GM19240 (cell line): ENCODE measurements around the gene AFF1.

ENCODE experiments used
- DNase-seq: peaks from one replicate; pipeline ENCODE4 v3.0.0; 2011; ENCODE audit warnings: low spot score; ENCODE audit not compliant: insufficient read length

The AFF1 gene

DNA sequence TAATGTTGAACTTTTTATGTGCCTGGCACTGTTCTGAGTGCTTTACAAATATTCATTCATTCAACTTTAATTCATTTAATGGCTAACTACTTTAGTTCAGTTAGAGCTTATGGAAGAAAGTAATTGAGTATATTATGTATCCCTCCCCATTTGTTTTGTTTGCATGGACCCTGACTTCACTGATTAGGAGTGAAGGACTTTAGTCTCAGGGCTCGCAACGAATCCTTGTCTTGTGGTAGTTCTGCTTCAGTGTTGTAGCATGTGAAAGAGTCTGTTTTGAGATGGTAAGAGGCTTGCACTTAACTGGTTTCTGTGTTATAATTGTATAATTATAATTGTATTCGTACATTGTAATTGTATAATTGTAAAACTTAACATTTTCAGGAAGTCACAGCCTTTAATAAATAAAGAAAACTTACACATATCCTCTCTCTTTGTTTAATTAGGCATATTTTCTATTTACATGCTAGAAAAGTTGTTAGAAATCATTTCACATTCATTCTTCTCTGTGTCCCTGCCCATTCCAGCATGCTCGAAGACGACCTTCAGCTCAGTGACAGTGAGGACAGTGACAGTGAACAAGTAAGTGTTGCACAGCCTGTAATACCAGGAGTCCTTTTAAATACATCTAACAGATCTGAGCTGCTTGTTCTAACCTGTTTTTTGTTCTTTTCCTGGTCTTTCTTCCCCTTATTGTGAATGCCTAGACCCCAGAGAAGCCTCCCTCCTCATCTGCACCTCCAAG lies 170.5 kb downstream of the AFF1 start:
- DNase-seq, result no peak

DNA sequence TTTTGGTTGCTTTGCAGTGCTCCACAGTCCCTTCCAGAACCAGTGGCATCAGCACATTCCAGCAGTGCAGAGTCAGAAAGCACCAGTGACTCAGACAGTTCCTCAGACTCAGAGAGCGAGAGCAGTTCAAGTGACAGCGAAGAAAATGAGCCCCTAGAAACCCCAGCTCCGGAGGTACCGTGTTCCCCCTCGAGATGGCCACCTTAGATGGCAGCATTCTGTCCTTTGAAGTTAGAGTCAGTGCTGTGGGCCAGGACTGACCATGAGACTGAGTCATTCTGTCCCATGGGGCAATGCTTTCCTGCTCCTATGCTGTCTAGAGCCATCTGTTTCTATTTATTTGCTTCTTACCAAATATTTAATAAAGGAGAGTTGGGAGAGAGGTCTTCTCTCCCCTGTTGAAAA lies 173.3 kb downstream of the AFF1 start:
- DNase-seq, result no peak

DNA sequence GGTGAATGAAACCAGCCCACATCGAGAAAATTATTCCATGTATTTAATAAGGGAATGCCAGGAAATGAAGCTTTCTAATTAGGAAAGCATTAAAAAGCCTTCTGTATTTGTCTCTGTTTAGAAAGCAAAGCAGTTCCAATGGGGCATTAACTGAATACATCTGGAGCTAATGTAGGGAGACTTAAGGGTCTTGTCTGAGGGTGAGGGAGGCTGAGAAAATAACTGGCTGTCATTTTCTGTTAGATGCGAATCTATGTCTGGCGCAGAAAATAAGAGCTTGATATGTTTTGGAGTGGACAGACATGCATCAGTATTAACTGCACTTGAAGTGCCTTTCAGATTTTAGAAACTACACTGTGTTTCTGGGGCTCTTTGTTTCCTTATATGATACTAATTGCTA lies 174.3 kb downstream of the AFF1 start:
- no peak for DNase-seq

DNA sequence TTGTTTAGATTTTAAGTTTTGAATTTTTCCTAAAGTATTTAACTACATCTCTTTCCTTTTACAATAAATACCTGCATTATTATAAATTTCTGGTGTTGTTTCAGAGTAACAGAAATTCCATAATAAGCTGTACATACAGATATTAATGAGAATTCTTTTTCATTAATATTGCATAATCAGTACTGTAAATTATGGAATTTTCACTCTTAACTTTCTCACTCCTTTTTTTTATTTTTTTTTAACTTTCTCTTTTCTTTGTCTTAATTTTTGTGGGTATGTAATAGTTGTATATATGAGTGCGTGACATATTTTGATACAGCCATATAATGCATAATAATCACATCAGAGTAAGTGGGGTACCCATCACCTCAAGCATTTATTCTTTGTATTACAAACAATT lies 175.1 kb downstream of the AFF1 start:
- no peak for DNase-seq

DNA sequence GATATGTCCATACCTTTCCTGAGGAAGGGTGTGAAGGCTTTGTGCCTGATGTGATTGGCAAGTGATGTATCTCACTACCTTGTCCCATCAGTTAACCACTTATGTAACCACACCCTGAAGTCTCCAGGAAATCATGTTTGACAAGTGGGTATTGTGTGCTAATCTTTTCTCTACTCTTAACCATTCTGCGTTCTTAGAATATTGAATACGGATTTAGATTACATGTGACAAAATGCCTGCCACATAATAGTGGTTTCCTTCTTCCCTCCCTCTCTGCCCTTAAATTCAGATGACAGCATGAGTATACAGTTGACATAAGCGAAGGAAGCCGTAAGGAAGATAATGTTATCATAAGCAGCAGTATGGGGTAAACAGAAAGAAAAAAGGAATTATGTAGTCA lies 177.3 kb downstream of the AFF1 start:
- DNase-seq, result no peak

- DNase-seq, result no peak
Measured at GRCh38 chr4:87114245-87115062, 179.6 kb downstream of the AFF1 start.

- no peak for DNase-seq
Measured at GRCh38 chr4:87116231-87116630, 181.4 kb downstream of the AFF1 start.

- no peak for DNase-seq
Measured at GRCh38 chr4:87117051-87117731, 182.4 kb downstream of the AFF1 start.

DNA sequence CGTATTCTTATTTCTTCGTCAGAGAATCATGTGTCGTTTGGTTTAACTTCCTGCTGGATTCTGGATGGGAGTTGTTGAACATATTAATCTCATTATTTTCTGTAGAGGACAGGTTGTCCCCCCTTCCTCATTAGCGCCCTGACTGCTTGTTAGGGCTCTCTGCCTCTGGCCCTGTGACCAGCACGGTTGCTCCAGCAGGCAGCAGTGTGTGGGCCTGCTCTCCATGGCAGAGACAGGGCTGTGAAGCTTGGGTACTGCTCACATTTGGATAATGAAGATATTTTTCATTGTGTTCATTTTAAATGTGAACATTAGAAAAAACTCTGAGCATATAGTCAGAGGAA lies 182.9 kb downstream of the AFF1 start:
- no peak for DNase-seq

- DNase-seq, result no peak
Measured at GRCh38 chr4:87118421-87118820, 183.6 kb downstream of the AFF1 start.

- no peak for DNase-seq
Measured at GRCh38 chr4:87118826-87119225, 184.0 kb downstream of the AFF1 start.

DNA sequence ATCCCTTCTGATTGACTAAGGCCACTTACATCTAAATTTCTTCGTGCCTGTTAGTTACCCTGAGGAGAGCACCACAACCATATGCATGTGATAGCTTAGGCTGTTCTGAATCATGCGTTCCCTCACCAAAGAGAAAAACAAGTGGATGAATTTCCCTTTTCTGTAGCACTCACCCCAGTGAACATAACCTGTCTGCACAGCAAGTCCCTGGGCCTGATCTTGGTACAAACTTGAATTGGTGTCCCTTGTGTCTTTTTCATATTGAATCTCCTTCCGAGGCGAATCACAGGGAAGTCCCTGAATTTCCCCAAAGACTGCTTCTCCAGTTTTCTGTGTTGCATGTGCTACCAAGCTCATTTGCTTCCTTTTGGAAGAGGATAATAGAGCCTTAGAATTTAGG lies 185.2 kb downstream of the AFF1 start:
- no peak for DNase-seq

DNA sequence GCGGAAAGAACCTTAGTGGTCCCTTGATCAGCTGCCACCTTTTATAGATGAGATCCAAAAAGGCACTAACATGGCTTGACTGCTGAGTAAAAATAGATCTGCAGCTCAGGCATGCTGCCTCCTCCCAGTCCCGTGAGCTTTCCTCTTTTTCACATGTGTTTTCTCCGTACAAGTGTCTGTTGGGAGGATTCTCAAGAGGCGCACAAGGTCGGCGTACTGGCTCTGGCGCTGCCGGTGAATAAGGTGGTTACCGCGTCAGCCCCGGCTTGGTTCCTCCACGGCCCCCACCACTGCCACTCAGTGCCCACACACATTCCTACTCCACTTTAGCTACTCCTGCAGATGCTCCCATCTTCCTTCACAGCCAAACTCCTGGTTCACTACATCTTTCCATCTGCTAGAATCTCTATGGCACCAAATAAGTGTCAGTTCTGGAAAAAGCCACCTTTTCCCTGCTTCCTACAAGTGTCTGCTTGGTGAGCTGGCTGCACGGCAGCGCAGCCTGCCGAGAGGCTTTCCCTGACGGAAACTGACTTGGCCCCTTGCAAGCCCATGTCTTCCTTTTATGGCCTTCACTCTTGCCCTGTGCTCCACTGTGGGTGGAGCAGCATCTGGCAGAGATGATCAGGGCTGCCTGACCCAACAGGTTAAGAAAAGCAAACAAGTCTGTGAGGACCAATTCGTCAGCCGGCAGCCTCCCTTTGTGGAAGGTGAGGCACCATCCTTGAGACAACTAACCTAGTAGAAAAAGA lies 185.8 kb downstream of the AFF1 start:
- DNase-seq, result no peak

DNA sequence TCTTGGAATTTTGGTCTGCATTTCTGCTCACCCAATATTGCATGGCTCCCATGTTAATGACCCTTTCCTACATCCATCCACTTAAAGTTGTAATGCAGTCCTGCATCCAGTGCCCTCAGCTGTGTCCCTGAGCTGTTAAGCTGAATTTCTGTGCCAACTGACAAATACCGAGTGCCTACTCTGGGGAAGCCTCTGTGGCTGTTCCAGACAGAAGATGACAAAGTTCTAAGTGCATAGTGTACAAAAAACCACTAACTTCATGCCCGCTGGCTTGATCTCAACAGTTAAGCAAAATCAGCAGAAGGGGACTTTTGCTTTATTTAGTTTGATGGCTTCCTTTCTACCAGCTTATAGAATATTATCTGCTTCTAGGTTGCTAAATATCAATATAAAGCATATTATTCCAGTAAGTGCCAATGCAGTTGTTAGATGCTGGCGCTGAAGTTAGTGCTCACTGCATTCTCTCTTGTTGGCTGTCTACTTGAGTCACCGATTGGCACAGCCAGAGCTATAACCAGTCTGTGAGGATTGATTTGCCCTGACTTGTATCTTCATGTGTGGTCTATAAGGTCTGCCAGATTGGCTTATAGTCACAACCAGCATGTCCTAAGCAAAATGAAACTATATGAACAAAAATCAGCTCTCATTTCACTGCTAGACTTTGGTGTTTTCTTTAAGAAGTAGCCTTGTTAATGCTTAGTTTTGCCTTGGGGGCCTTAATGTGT lies 186.7 kb downstream of the AFF1 start:
- DNase-seq, result no peak

GRCh38 chr4:87122252-87122651 lies 187.4 kb downstream of the AFF1 start:
- no peak for DNase-seq

GRCh38 chr4:87126056-87126455 lies 191.2 kb downstream of the AFF1 start:
- no peak for DNase-seq

GRCh38 chr4:87128006-87128705 lies 193.3 kb downstream of the AFF1 start:
- DNase-seq, result no peak

- DNase-seq, result no peak
Measured at GRCh38 chr4:87129681-87130080, 194.9 kb downstream of the AFF1 start.

- DNase-seq, result no peak
Measured at GRCh38 chr4:87130985-87131703, 196.3 kb downstream of the AFF1 start.

DNA sequence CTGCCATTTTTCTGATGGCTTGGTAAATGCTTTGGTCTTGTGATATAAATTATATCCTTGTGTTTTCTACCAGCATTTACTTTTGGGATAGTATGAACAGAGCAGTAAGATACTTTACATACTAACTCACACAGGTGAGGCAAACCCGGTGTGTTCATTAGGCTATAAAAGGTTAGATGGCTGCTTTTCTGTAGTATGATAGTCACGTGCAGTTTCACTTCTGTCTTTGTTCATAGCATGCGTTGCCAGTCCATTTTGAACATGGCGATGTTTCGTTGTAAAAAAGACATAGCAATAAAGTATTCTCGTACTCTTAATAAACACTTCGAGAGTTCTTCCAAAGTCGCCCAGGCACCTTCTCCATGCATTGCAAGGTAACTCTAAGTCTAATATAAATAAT lies 197.2 kb downstream of the AFF1 start:
- DNase-seq, result no peak
